Activated T-cell treated with anti-CD3 and anti-CD28 coated beads, Interleukin-2, amount 50 U/mL, for 48 hours (primary cell): Measurements from ENCODE around the gene HOXD10.
A peak's percentile ranks its signal among the peaks of the same experiment; 100 is the strongest.

Experiments used
- DNase-seq, 2 experiments: peaks; one replicate each; pipeline ENCODE4 v3.0.0-alpha.2; 2020

HOXD10 gene

GRCh38 chr2:176107731-176108181 lies 8.8 kb upstream of the HOXD10 start:
- DNase-seq: peak in 1 of 2 experiments; percentile 18

- DNase-seq: peak in 1 of 2 experiments; percentile 13
Measured at GRCh38 chr2:176109192-176109901, 7.2 kb upstream of the HOXD10 start.

GRCh38 chr2:176109946-176110345 lies 6.6 kb upstream of the HOXD10 start:
- peak in 1 of 2 experiments; percentile 10 for DNase-seq

- DNase-seq: no peak
Measured at GRCh38 chr2:176110415-176111308, 5.9 kb upstream of the HOXD10 start.

GRCh38 chr2:176111309-176111663 lies 5.3 kb upstream of the HOXD10 start:
- DNase-seq: peak in 1 of 2 experiments; percentile 54

- DNase-seq: peak in 1 of 2 experiments; percentile 17
Measured at GRCh38 chr2:176111846-176112374, 4.7 kb upstream of the HOXD10 start.

GRCh38 chr2:176112375-176113302 lies 3.9 kb upstream of the HOXD10 start:
- DNase-seq: peak in 1 of 2 experiments; percentile 17

GRCh38 chr2:176114120-176114929 lies 2.3 kb upstream of the HOXD10 start:
- DNase-seq: peak; percentile 14

GRCh38 chr2:176114930-176115625 lies 1.5 kb upstream of the HOXD10 start:
- peak in 1 of 2 experiments; percentile 17 for DNase-seq

GRCh38 chr2:176117162-176117822 lies 714 bp downstream of the HOXD10 start:
- peak in 1 of 2 experiments; percentile 17 for DNase-seq

GRCh38 chr2:176117823-176118371 lies 1.3 kb downstream of the HOXD10 start:
- no peak for DNase-seq

GRCh38 chr2:176118601-176119339 lies 2.2 kb downstream of the HOXD10 start:
- peak in 1 of 2 experiments; percentile 19 for DNase-seq

- DNase-seq: peak; percentile 4 to 14
Measured at GRCh38 chr2:176120364-176121189, 4.0 kb downstream of the HOXD10 start.

GRCh38 chr2:176121190-176122051 lies 4.8 kb downstream of the HOXD10 start:
- DNase-seq: peak; percentile 26 to 28

- no peak for DNase-seq
Measured at GRCh38 chr2:176122052-176122682, 5.6 kb downstream of the HOXD10 start.

GRCh38 chr2:176122683-176123410 lies 6.3 kb downstream of the HOXD10 start, which contains the start of gene HOXD9:
HOXD9 (plus strand) TSS chr2:176122719; CDS start chr2:176122769, 50 bp downstream.
- peak in 1 of 2 experiments; percentile 54 for DNase-seq
